Heart right ventricle (tissue), 16 donors: ENCODE results near the gene TMEM132D. TPM values are rescaled to one million over a fixed set of nuclear protein-coding genes. Genes with fewer than 3 reads are reported as not detected.

Experiments
- ATAC-seq, 8 donors: fragments of 200-7000 bp; cut with Tn5 transposase; one replicate each; pipeline ENCODE4 v1.9.1; 2020; ENCODE audit warnings: mild to moderate bottlenecking in 8 of 8, moderate library complexity in 8 of 8, moderate number of reproducible peaks in 1 of 8
- DNase-seq, 2 donors: peaks; one replicate each; pipeline ENCODE4 v3.0.0-alpha.2; 2020
- H3K27ac ChIP-seq, 10 donors: fragments of 200-600 bp; sonication (generic) in 2 of 10; one replicate each; pipeline versions ENCODE4 v1.5.0 to v1.8.0; 2020 to 2022; ENCODE audit warnings: mild to moderate bottlenecking in 3 of 10
- H3K27me3 ChIP-seq, 7 donors: fragments of 200-600 bp; one replicate each; pipeline ENCODE4 v1.8.0; 2021 to 2022; ENCODE audit warnings: mild to moderate bottlenecking in 2 of 7
- H3K36me3 ChIP-seq, 9 donors: fragments of 200-600 bp; sonication (generic) in 1 of 9; one replicate each; pipeline versions ENCODE4 v1.5.0 to v1.8.0; 2020 to 2022; ENCODE audit warnings: mild to moderate bottlenecking in 2 of 9
- H3K4me1 ChIP-seq, 9 donors: fragments of 200-600 bp; sonication (generic) in 1 of 9; one replicate each; pipeline versions ENCODE4 v1.5.0 to v1.8.0; 2020 to 2022; ENCODE audit warnings: mild to moderate bottlenecking in 4 of 9
- H3K4me3 ChIP-seq, 10 donors: fragments of 200-600 bp; sonication (generic) in 2 of 10; one replicate each; pipeline versions ENCODE4 v1.5.0 to v1.8.0; 2020 to 2022; ENCODE audit warnings: mild to moderate bottlenecking in 7 of 10, moderate library complexity in 2 of 10
- H3K9me3 ChIP-seq, 11 donors: fragments of 200-600 bp in 10 of 11; sonication (generic) in 2 of 11; one replicate each; pipeline versions ENCODE4 v1.5.0 to v1.8.0; 2013 to 2022; ENCODE audit warnings: mild to moderate bottlenecking in 2 of 11, control low read depth in 1 of 11, moderate library complexity in 1 of 11
- CTCF ChIP-seq, 9 donors: fragments of 200-600 bp; sonication (generic) in 2 of 9; IDR thresholded peaks; one replicate each; pipeline versions ENCODE4 v1.5.0 to v1.8.0; 2021 to 2022; ENCODE audit warnings: antibody characterized with exemption in 9 of 9, mild to moderate bottlenecking in 5 of 9, moderate library complexity in 1 of 9
- WGBS, 2 donors: extraction: QIAGEN DNeasy Blood & Tissue Kit; methylation state at CpG; one replicate each; pipeline ENCODE4 v1.1.7; 2013; ENCODE audit warnings: inconsistent platforms in 1 of 2; 5-methylcytosine and 5-hydroxymethylcytosine counted together
- intact Hi-C, 10 donors: fragments of 100-400 bp; cut with DNase I; formaldehyde crosslinking; loops; one replicate each; pipeline versions ENCODE4 v1.11.1 to v1.14.2; 2022
- polyA plus RNA-seq, 2 donors: library from polyadenylated mRNA; stranded (reverse); fragments of 200-250 nt; gene quantifications; one replicate each; pipeline ENCODE4 v1.2.3, GENCODE V29; 2013
- total RNA-seq, 10 donors: library from RNA; stranded (reverse); fragmentation: NEBNext Ultra II Directional in 3 of 10; extraction: Animal tissue kit (Norgen Biotek cat#: 25700) in 3 of 10; gene quantifications; one replicate each; pipeline versions ENCODE4 v1.2.1 to v1.2.4, GENCODE V29; 2021 to 2023
- donor health status: Arrhythmogenic right ventricular cardiomyopathy.
- donor health status: ischemic (EF 13 %, LVEDD 7.1; RV severe dilation, severe dysfunction).
- donor health status: healthy with polysubstance abuse.
- donor health status: DM: no; HTN: yes; CAD: no.
- donor health status: DM: no; HTN: no; CAD: no.
- donor health status: ischemic (EF 25% LVEDD 6.9; RV normal size, moderate dysfunction).
- donor health status: ischemic (EF 25% LVEDD 5.7; RV mildly dilated, moderate dysfunction).
- donor health status: healthy.
- donor health status: DM: yes; HTN: yes; CAD: no.
- donor health status: Ischemic cardiomyopathy.
- donor health status: ischemic (EF 35%, LVEDD 5.7; RV mildly dilated, moderate dysfunction).
- donor health status: nonischemic (EF 11% LVEDD 7.7; RV severe dilation, severe dysfunction).
- donor health status: DM: yes; HTN: yes; CAD: no.
- donor health status: PGD.
- donor health status: ischemic (EF 29% LVEDD 5.4; RV normal size, mild dysfunction).
- donor health status: nonischemic (EF 23%, LVEDD 6.1; RV moderate dilation, normal function).

The TMEM132D gene
- total and polyA plus RNA-seq, 12 donors, result not detected

- Histone ChIP-seq H3K9me3 (peaks cover 0 to 37% (median 0%) of the 10 kb centered on the region in 11 donors), H3K27ac (no peak overlapping the region), H3K4me1 (no peaks in the 10 kb centered on the region), H3K27me3 (no peaks in the 10 kb centered on the region), H3K4me3 (no peak overlapping the region), H3K36me3 (no peaks in the 10 kb centered on the region)
- DNase-seq, result no peak
- no peak for TF ChIP-seq CTCF (IDR thresholded peaks at IDR 0.05)
- intact Hi-C loops, result no loop called here
- 62 to 63% methylated on average over 7 of the region's 7 CpGs for WGBS, 2 donors
- no peak for ATAC-seq
Observed at GRCh38 chr12:129331356-129332085, 572.3 kb downstream of the TMEM132D start.

GRCh38 chr12:129328235-129328634 lies 575.6 kb downstream of the TMEM132D start:
- no peak for TF ChIP-seq CTCF (IDR thresholded peaks at IDR 0.05)
- intact Hi-C loops, result no loop called here
- Histone ChIP-seq H3K27ac (no peak overlapping the region), H3K9me3 (peaks cover 0 to 6% (median 0%) of the 10 kb centered on the region in 11 donors), H3K4me3 (no peak overlapping the region), H3K4me1 (no peaks in the 10 kb centered on the region), H3K36me3 (no peaks in the 10 kb centered on the region), H3K27me3 (peaks cover 0 to 11% (median 0%) of the 10 kb centered on the region in 7 donors)
- DNase-seq, result no peak
- WGBS, 2 donors, result 72 to 79% methylated on average over 4 of the region's 4 CpGs
- no peak for ATAC-seq

- WGBS, 2 donors, result 82 to 84% methylated on average over 2 of the region's 2 CpGs
- intact Hi-C loops, result no loop called here
- no peaks in the 10 kb centered on the region for H3K4me1 ChIP-seq
- H3K9me3 ChIP-seq, result no peaks in the 10 kb centered on the region
- no peak overlapping the region for H3K4me3 ChIP-seq
- no peak for TF ChIP-seq CTCF (IDR thresholded peaks at IDR 0.05)
- no peak overlapping the region for H3K27ac ChIP-seq
- no peaks in the 10 kb centered on the region for H3K36me3 ChIP-seq
- DNase-seq, result no peak
- no peak for ATAC-seq
- peaks cover 0 to 11% (median 0%) of the 10 kb centered on the region in 7 donors for H3K27me3 ChIP-seq
Observed at GRCh38 chr12:129325566-129325965, 578.3 kb downstream of the TMEM132D start.

GRCh38 chr12:129312048-129312447 lies 591.8 kb downstream of the TMEM132D start:
- H3K27ac ChIP-seq, result no peak overlapping the region
- no peak for DNase-seq
- peaks cover 0 to 5% (median 0%) of the 10 kb centered on the region in 7 donors for H3K27me3 ChIP-seq
- no peaks in the 10 kb centered on the region for H3K4me1 ChIP-seq
- peaks cover 0 to 34% (median 0%) of the 10 kb centered on the region in 11 donors for H3K9me3 ChIP-seq
- WGBS, 2 donors, result 58 to 60% methylated on average over 4 of the region's 4 CpGs
- no peak for TF ChIP-seq CTCF (IDR thresholded peaks at IDR 0.05)
- H3K36me3 ChIP-seq, result no peaks in the 10 kb centered on the region
- intact Hi-C loops, result no loop called here
- no peak for ATAC-seq
- no peak overlapping the region for H3K4me3 ChIP-seq
